HG03565 (cell line): ENCODE data around the gene G2E3.
"Not testable (repeated sequence)": the region's sequence is repeated elsewhere in the genome, so short reads cannot be mapped to it uniquely, and the experiment has no call there.

Experiments used
- ATAC-seq: cut with Tn5 transposase; IDR thresholded peaks from one replicate; pipeline ENCODE4 v1.9.1; 2021; ENCODE audit warnings: mild to moderate bottlenecking, moderate library complexity; ENCODE audit not compliant: unreplicated experiment

The G2E3 gene

GRCh38 chr14:30558362-30558674 lies 640 bp upstream of the G2E3 start:
- ATAC-seq: no peak

DNA sequence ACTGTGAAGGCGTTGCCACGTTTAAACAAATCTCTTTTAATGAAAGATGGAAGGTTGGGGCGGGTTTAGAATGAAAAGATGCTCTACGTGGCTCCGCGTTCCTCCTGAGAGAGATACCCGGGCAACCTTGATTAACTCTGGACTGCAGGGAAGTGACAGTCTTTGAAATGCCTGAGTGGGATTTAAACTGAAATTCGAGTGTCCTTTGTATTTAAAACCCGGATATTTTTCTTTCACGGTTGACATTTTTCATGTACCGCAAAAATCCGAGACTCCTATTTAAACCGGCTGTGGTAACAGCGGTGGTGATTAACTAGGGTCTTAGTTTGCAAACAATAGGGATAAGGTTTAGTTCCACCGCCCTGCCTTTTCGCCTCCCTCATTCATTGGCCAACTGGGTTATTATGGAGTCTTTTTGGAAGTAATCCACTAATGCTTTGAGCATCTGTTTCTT lies 707 bp downstream of the G2E3 start:
- ATAC-seq: no peak

- ATAC-seq: no peak
Observed at GRCh38 chr14:30560581-30560980, 1.6 kb downstream of the G2E3 start.

- no peak for ATAC-seq
Observed at GRCh38 chr14:30564235-30564867, 5.4 kb downstream of the G2E3 start.

- ATAC-seq: no peak
Observed at GRCh38 chr14:30564868-30565248, 5.9 kb downstream of the G2E3 start.

- ATAC-seq: no peak
Observed at GRCh38 chr14:30569216-30569902, 10.4 kb downstream of the G2E3 start.

- ATAC-seq: no peak
Observed at GRCh38 chr14:30569903-30570226, 10.9 kb downstream of the G2E3 start.

GRCh38 chr14:30572237-30572636 lies 13.3 kb downstream of the G2E3 start:
- ATAC-seq: no peak

GRCh38 chr14:30572771-30573170 lies 13.8 kb downstream of the G2E3 start:
- no peak for ATAC-seq

- ATAC-seq: no peak
Observed at GRCh38 chr14:30573226-30573814, 14.4 kb downstream of the G2E3 start.

DNA sequence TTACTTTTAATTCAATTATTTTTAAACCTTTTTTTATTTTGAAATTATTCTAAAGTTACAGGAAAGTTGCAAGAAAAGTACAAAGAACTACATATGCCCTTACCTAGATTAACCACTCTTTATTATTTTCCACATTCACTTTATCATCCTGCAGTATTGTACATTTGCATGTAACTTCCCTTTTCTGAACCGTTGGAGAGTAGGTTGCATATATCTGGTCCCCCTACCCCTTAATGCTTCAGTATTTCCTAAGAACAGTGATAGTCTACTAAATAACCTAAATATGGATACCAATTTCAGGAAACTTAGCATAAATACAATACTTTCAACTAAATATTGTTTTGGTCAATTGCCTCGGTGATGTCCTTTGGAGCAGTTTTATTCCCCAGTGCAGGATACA lies 15.0 kb downstream of the G2E3 start:
- no peak for ATAC-seq

DNA sequence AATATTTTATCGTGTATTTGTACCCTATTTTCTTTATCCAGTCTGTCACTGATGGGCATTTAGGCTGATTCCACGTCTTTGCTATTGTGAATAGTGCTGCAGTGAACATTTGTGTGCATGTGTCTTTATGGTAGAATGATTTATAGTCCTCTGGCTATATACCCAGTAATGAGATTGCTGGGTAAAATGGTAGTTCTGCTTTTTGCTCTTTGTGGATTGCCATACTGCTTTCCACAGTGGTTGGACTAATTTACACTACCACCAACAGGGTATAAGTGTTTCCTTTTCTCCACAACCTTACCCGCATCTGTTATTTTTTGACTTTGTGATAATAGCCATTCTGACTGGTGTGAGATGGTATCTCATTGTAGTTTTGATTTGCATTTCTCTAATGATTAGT lies 15.8 kb downstream of the G2E3 start:
- ATAC-seq: not testable (repeated sequence)

GRCh38 chr14:30576333-30576732 lies 17.4 kb downstream of the G2E3 start:
- not testable (repeated sequence) for ATAC-seq

DNA sequence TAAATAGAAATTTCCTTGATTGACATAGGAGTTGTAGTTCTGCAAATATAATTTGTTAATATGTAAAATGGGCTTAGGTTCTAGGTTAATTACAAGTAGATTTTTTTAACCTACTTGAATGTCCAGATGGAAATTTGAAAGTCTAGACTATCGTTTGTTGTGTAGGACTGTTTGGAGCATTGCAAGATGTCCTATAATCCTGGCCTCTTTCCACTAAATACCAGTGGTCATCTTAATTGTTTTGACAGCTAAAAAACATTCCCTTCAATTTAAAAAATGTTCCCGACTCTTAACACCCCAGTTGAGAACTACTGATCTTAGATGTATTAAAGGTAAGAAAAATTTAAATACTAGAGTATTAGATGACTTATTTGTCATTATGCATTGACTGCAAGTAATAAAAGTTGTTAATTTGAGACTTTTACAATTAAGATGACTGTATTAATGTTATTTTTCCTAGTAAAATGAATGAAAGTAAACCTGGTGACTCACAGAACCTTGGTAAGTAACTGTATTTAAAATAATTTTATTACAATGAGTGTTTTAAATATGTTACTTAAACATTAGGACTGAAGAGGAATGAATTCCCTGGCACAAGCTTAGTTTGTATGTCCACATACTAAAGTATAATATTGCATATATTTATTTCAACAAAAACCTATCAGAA lies 21.8 kb downstream of the G2E3 start:
- ATAC-seq: no peak

- ATAC-seq: no peak
Observed at GRCh38 chr14:30581283-30581625, 22.3 kb downstream of the G2E3 start.

DNA sequence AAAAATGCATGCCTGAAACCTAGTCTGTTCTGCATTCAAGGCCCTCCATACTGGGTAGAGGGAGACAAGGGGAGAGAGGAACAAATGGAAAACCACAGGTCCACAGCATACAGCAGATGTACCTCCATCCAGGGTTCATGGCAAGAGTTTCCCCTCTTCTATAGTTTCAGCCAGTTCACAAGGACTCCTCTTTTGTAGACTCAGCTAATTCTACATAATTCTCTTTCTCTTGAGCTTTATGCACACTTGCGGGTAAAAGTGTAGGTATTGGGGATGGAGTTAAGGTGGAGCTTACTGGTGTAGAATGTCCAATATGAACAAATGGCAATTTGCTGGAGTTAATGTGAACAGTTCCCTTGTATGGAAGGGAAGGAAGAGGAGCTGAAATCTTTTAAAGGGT lies 23.4 kb downstream of the G2E3 start:
- no peak for ATAC-seq

DNA sequence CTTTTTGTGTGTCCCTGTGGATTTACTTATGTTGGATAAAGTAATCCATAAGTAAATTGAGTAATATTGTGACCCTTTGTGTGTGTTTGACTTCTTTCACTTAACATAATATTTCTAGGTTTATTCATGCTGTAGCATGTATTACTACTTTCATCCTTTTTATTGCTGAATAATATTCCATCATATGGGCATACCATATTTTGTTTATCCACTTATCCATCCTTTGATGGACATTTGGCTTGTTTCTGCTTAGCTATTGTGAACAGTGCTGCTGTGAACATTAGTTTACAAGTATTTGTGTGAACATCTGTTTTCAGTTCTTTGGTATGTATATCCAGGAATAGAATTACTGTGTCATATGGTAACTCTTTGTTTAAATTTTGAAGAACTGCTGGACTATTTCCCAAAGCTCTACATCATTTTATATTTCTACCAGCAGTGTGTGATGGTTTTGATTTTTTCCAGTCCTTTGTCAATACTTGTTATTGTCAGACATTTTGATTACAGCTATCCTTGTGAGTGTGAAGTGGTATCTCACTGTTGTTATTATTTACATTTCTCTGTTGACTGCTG lies 25.2 kb downstream of the G2E3 start:
- no peak for ATAC-seq

- ATAC-seq: no peak
Observed at GRCh38 chr14:30585204-30585603, 26.2 kb downstream of the G2E3 start.

GRCh38 chr14:30587141-30587540 lies 28.2 kb downstream of the G2E3 start:
- ATAC-seq: no peak

- ATAC-seq: no peak
Observed at GRCh38 chr14:30588873-30589272, 29.9 kb downstream of the G2E3 start.

DNA sequence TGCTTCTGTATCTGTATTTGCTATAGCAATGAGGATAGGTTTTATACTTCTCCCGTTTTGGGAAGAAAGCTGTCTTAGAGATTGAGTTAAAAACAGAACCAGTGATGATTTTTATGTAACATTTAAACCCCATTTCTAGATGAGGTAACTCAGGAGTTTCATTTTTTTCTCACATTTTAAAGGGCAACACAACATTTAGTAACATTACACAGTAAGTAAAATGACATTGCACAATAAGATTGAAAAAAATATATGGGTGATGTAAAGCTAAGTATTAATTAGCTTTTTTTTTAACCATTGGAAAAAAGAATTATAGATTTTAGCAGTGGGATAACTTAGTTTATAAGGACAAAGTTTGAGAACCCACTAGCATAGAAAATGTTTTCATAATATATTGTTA lies 38.0 kb downstream of the G2E3 start:
- no peak for ATAC-seq

GRCh38 chr14:30597504-30597903 lies 38.5 kb downstream of the G2E3 start:
- ATAC-seq: no peak
